Sigmoid colon (tissue), 7 donors: ENCODE measurements around the gene SNAPC5. TPM values are rescaled to one million over a fixed set of nuclear protein-coding genes. Genes with fewer than 3 reads are reported as not detected.

Experiments
- DNase-seq: peaks from one replicate; pipeline ENCODE4 v3.0.0-alpha.2; 2019
- H3K27ac ChIP-seq, 4 donors: fragments of 200-600 bp; sonication (generic); one replicate each; pipeline ENCODE4 v1.5.1; 2016 to 2019; ENCODE audit warnings: mild to moderate bottlenecking in 1 of 4
- H3K27me3 ChIP-seq, 3 donors: fragments of 200-600 bp; sonication (generic); one replicate each; pipeline ENCODE4 v1.5.1; 2019; ENCODE audit warnings: mild to moderate bottlenecking in 1 of 3
- H3K36me3 ChIP-seq, 4 donors: fragments of 200-600 bp; sonication (generic); one replicate each; pipeline ENCODE4 v1.5.1; 2016 to 2019
- H3K4me1 ChIP-seq, 4 donors: fragments of 200-600 bp; sonication (generic); one replicate each; pipeline ENCODE4 v1.5.1; 2017 to 2019
- H3K4me3 ChIP-seq, 4 donors: fragments of 200-600 bp; sonication (generic); one replicate each; pipeline ENCODE4 v1.5.1; 2017 to 2019; ENCODE audit warnings: mild to moderate bottlenecking in 2 of 4, moderate library complexity in 1 of 4
- H3K9me3 ChIP-seq, 4 donors: fragments of 200-600 bp in 3 of 4; sonication (generic) in 3 of 4; one replicate each; pipeline versions ENCODE4 v1.5.1 to v1.6.1; 2013 to 2019
- EP300 ChIP-seq, 4 donors: sonication (generic); formaldehyde crosslinking; IDR thresholded peaks; one replicate each; pipeline ENCODE4 v1.6.1; 2017; ENCODE audit warnings: antibody characterized with exemption in 4 of 4
- POLR2A ChIP-seq, 2 donors: fragments of 450-650 bp; IDR thresholded peaks; one replicate each; pipeline ENCODE4 v1.6.1; 2016; ENCODE audit warnings: antibody characterized with exemption in 2 of 2, mild to moderate bottlenecking in 2 of 2, moderate library complexity in 2 of 2
- POLR2AphosphoS5 ChIP-seq, 4 donors: sonication (generic); formaldehyde crosslinking; IDR thresholded peaks; one replicate each; pipeline ENCODE4 v1.6.1; 2017; ENCODE audit warnings: antibody characterized with exemption in 4 of 4
- WGBS, 2 donors: extraction: QIAGEN DNeasy Blood & Tissue Kit; methylation state at CpG; one replicate each; pipeline ENCODE4 v1.1.7; 2013; 5-methylcytosine and 5-hydroxymethylcytosine counted together
- intact Hi-C: fragments of 100-400 bp; cut with DNase I; formaldehyde crosslinking; loops from one replicate; pipeline ENCODE4 v1.15.1; 2023
- polyA plus RNA-seq, 3 donors: library from polyadenylated mRNA; stranded (reverse); fragments of 200-250 nt; gene quantifications; one replicate each; pipeline ENCODE4 v1.2.3, GENCODE V29; 2013
- small RNA-seq, 3 donors: library from RNA; depleted of rRNA; stranded (forward); fragments of <200 nt; gene quantifications; one replicate each; pipeline ENCODE3, GENCODE V24; 2016
- total RNA-seq, 4 donors: library from RNA; depleted of rRNA; stranded (reverse); fragments of >200 nt; gene quantifications; one replicate each; pipeline ENCODE4 v1.1.0, GENCODE V29; 2016
- TF ChIP-seq, protein P1 (sequence below), 4 experiments: fragments of 450-650 bp in 3 of 4; fragments of 200-600 bp in 1 of 4; IDR thresholded peaks; one replicate each; pipeline ENCODE4 v1.5.1; 2016 to 2019; ENCODE audit warnings: antibody characterized with exemption in 4 of 4, mild to moderate bottlenecking in 3 of 4, moderate library complexity in 2 of 4
- donor health status: healthy with polysubstance abuse.
- donor health status: Bipolar disorder and iron deficiency.
- donor health status: healthy.

The SNAPC5 gene
- total and polyA plus RNA-seq, 7 donors = 16.6 to 65.5 (median 38.6) TPM

DNA sequence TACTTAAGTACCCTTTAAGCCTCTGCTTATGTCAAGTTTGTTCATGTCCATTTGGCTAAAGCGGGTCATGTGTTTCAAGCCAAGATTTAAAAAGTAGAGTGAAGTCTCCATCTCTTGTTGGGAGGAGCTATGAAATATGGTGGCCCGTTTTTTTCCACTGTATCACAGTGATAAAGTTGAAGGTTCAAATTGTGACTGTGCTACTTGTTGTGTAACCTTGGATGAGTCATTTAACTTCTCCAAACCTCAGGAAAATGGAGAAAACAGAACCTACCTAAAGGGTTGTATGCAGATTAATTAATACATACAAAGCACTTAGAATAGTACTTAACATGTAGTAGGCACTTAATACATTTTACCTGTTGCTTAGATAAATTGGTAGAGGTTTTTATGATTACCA, 43.4 kb downstream of the SNAPC5 start:
- WGBS, 2 donors = 85 to 95% methylated on average over 2 of the region's 2 CpGs
- TF ChIP-seq EP300 (IDR thresholded peaks at IDR 0.05) = no peak
- TF ChIP-seq, protein P1, sequence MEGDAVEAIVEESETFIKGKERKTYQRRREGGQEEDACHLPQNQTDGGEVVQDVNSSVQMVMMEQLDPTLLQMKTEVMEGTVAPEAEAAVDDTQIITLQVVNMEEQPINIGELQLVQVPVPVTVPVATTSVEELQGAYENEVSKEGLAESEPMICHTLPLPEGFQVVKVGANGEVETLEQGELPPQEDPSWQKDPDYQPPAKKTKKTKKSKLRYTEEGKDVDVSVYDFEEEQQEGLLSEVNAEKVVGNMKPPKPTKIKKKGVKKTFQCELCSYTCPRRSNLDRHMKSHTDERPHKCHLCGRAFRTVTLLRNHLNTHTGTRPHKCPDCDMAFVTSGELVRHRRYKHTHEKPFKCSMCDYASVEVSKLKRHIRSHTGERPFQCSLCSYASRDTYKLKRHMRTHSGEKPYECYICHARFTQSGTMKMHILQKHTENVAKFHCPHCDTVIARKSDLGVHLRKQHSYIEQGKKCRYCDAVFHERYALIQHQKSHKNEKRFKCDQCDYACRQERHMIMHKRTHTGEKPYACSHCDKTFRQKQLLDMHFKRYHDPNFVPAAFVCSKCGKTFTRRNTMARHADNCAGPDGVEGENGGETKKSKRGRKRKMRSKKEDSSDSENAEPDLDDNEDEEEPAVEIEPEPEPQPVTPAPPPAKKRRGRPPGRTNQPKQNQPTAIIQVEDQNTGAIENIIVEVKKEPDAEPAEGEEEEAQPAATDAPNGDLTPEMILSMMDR (IDR thresholded peaks at IDR 0.05) = no peak
- no peak for TF ChIP-seq POLR2A (IDR thresholded peaks at IDR 0.05)
- TF ChIP-seq POLR2AphosphoS5 (IDR thresholded peaks at IDR 0.05) = no peak
- H3K4me1 ChIP-seq = no peaks in the 10 kb centered on the region

DNA sequence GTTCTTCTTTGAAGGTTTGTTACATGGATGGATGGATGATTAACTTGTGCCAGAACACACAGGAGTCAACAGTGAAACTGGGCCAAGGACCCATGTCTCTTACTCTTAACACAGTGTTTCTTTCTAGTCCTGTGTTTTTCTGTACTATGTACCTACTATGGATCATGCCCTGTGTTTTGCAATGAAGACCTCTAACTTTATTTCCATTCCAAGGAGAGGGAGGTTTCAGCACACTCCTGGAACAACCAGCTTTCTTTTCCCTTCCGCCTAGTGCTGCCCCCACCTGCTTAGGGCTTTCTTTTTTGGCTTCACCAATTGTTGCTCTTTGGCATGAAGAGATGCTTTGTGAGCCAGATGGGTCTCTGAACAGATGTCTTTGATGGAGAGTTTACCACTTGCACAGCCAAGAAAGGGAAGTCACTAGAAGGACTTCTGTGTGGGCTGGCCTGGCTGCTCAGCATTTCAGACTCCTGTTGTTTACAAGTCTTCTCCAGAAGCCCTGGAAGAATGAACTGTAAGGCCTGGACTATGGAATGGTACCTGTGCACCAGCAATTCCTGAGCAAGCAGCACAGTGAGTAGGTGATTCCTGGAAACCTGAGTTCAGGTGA, 44.5 kb downstream of the SNAPC5 start:
- intact Hi-C loops = no loop called here
- no peak for DNase-seq
- peaks cover 0 to 5% (median 0%) of the 10 kb centered on the region in 4 donors for H3K36me3 ChIP-seq
- H3K4me3 ChIP-seq = no peak overlapping the region
- H3K27ac ChIP-seq = no peak overlapping the region
- 85 to 93% methylated on average over 1 of the region's 1 CpG for WGBS, 2 donors
- H3K27me3 ChIP-seq = no peaks in the 10 kb centered on the region
- TF ChIP-seq, protein P1 (IDR thresholded peaks at IDR 0.05) = no peak
- no peak for TF ChIP-seq EP300 (IDR thresholded peaks at IDR 0.05)
- no peak for TF ChIP-seq POLR2AphosphoS5 (IDR thresholded peaks at IDR 0.05)
- no peak for TF ChIP-seq POLR2A (IDR thresholded peaks at IDR 0.05)
- no peaks in the 10 kb centered on the region for H3K4me1 ChIP-seq
- H3K9me3 ChIP-seq = no peaks in the 10 kb centered on the region

More for the DNA sequence above, 43.4 kb downstream of the SNAPC5 start:
- Histone ChIP-seq H3K9me3 (no peaks in the 10 kb centered on the region), H3K36me3 (peaks cover 0 to 5% (median 0%) of the 10 kb centered on the region in 4 donors), H3K4me3 (no peak overlapping the region), H3K27me3 (no peaks in the 10 kb centered on the region), H3K27ac (no peak overlapping the region)
- DNase-seq = no peak
- intact Hi-C loops = no loop called here

DNA sequence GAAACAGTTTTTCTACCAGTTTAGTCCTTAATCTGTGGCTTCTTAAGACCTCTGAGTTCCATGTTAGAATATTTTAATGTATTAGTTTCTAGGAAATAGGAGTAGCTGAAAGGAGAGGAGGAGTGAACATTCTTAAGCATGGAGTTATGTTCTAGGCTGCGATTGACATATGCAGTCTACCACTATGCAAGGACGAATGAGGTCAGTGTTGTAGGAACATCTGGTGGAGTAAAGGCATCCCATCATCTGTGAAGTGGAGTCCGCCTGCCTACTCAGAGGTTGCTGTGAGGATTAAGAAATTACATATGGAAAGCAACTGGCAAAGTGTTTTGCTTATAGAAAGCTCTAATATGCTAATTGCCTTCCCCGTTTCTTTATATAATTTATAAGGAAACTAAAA, 45.1 kb downstream of the SNAPC5 start:
- no peak for TF ChIP-seq POLR2A (IDR thresholded peaks at IDR 0.05)
- no peak for TF ChIP-seq EP300 (IDR thresholded peaks at IDR 0.05)
- WGBS, 2 donors = 90 to 92% methylated on average over 4 of the region's 4 CpGs
- intact Hi-C loops = no loop called here
- no peak for DNase-seq
- H3K27me3 ChIP-seq = no peaks in the 10 kb centered on the region
- H3K27ac ChIP-seq = no peak overlapping the region
- no peaks in the 10 kb centered on the region for H3K4me1 ChIP-seq
- no peak overlapping the region for H3K4me3 ChIP-seq
- peaks cover 0 to 5% (median 0%) of the 10 kb centered on the region in 4 donors for H3K36me3 ChIP-seq
- no peaks in the 10 kb centered on the region for H3K9me3 ChIP-seq

Small RNA genes within 50 kb of the gene (small RNA-seq; reads per million reads assigned to genes)
- gene MIR4512 (0 reads per million in 3 donors), gene RF01159 (0 reads per million in 3 donors), gene SNORD16 (0 reads per million in 3 donors), gene SNORD18A (0 reads per million in 3 donors), gene SNORD18B (0 reads per million in 3 donors), gene SNORD18C (0 reads per million in 3 donors)

Other genes with a start within 250 kb of the SNAPC5 start
- not detected for gene MEGF11, start 244.0 kb downstream of the SNAPC5 start, total RNA-seq
- gene MEGF11, start 244.0 kb downstream of the SNAPC5 start, polyA plus RNA-seq = under 1 TPM in 1 of 3 donors, not detected in 2; 0.04 TPM
- gene DIS3L, start 204.2 kb downstream of the SNAPC5 start, total RNA-seq = 10 to 100 TPM; 29.5 to 52.3 (median 40.9) TPM
- 10 to 100 TPM in 1 of 3 donors, 1 to 10 TPM in 2; 5.3 to 11.5 (median 6.6) TPM for gene DIS3L, start 204.2 kb downstream of the SNAPC5 start, polyA plus RNA-seq
- gene TIPIN, start 141.1 kb downstream of the SNAPC5 start, total RNA-seq = 10 to 100 TPM in 1 of 4 donors, 1 to 10 TPM in 3; 1.9 to 10.3 (median 6.1) TPM
- gene TIPIN, start 141.1 kb downstream of the SNAPC5 start, polyA plus RNA-seq = 1 to 10 TPM; 2.3 to 8.7 (median 2.4) TPM
- 10 to 100 TPM; 21.0 to 32.8 (median 25.7) TPM for gene MAP2K1, start 110.8 kb downstream of the SNAPC5 start, total RNA-seq
- gene MAP2K1, start 110.8 kb downstream of the SNAPC5 start, polyA plus RNA-seq = 10 to 100 TPM; 19.8 to 38.8 (median 36.8) TPM
- gene RPL4, start 7.1 kb upstream of the SNAPC5 start, total RNA-seq = 1,000 to 10,000 TPM; 2,778 to 9,223 (median 4,574) TPM
- 1,000 to 10,000 TPM; 1,665 to 3,282 (median 2,730) TPM for gene RPL4, start 7.1 kb upstream of the SNAPC5 start, polyA plus RNA-seq
- 1 to 10 TPM; 3.1 to 8.2 (median 3.6) TPM for gene ZWILCH, start 7.6 kb upstream of the SNAPC5 start, total RNA-seq
- 1 to 10 TPM; 5.8 to 9.3 (median 6.0) TPM for gene ZWILCH, start 7.6 kb upstream of the SNAPC5 start, polyA plus RNA-seq
- not detected for gene LCTL, start 68.2 kb upstream of the SNAPC5 start, total RNA-seq
- gene LCTL, start 68.2 kb upstream of the SNAPC5 start, polyA plus RNA-seq = under 1 TPM in 1 of 3 donors, not detected in 2; 0.01 TPM
- 1 to 10 TPM; 4.8 to 8.0 (median 5.8) TPM for gene SMAD6, start 204.5 kb upstream of the SNAPC5 start, total RNA-seq
- gene SMAD6, start 204.5 kb upstream of the SNAPC5 start, polyA plus RNA-seq = 1 to 10 TPM; 1.8 to 9.2 (median 1.8) TPM